ENCODE data around the gene PRKN. TPM values are rescaled to one million over a fixed set of nuclear protein-coding genes. Genes with fewer than 3 reads are reported as not detected.

PRKN gene
- total and polyA plus RNA-seq, 9 donors: 3.0 to 15.0 (median 9.2) TPM

DNA sequence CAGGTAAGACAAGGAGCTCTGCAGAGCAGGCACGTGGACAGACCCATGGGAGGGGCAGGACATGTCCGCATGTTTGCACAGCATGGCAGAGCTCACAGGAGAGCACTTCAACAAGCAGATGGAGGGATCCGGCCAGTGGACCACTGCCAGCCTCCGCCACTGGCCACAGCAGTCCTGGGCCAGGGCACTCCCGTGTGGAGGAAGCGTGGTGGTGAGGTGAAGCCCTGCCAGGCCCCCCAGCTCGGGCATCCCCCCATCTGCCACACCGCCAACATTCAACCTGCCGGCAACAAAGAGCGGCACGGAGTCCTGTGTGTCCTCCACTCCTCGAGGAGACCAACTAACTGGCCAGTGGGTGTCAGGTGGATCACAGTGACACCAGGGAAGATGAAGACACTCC, 1349.5 kb downstream of the PRKN start:
- no peaks in the 10 kb centered on the region for H3K9me3 ChIP-seq
- H3K27ac ChIP-seq: no peak overlapping the region
- no peak for DNase-seq
- H3K4me3 ChIP-seq: no peak overlapping the region
- no peaks in the 10 kb centered on the region for H3K36me3 ChIP-seq
- 90 to 93% (median 91%) methylated on average over 12 of the region's 12 CpGs for WGBS, 3 donors
- intact Hi-C loops (cut with DNase I): loop anchor here (5.0 to 10.0 kb wide), 5 partner anchors 223 to 863 kb away; no protein-coding TSS in a partner anchor
- H3K4me1 ChIP-seq (ENCODE audit: insufficient read depth): no peaks in the 10 kb centered on the region
- H3K27me3 ChIP-seq: no peaks in the 10 kb centered on the region
- no peak for TF ChIP-seq POLR2A (IDR thresholded peaks at IDR 0.05)

DNA sequence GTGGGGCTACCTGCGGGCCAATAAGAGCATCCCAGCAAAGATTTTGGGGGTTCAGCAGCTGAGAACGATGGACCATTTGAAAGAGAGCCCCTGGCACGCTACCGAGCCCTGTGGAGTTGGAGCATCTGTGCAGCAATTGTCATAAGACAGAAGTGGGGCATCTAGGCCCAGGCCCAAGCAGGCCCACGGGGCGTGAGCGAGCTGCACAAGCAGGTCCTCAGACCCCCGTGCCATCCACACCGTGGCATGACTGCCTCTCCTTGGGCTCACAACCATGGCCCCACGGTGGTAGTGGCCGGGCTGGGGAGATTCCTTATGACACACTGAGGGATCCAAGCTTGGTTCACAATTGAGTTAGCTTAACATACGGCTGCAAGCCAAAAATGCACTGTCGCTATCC, 1350.5 kb downstream of the PRKN start:
- intact Hi-C loops (cut with DNase I): loop anchor here (5.0 to 10.0 kb wide), 5 partner anchors 222 to 862 kb away; no protein-coding TSS in a partner anchor
- Histone ChIP-seq H3K4me1 (ENCODE audit: insufficient read depth) (no peaks in the 10 kb centered on the region), H3K27ac (no peak overlapping the region), H3K36me3 (no peaks in the 10 kb centered on the region), H3K4me3 (no peak overlapping the region), H3K9me3 (no peaks in the 10 kb centered on the region), H3K27me3 (no peaks in the 10 kb centered on the region)
- TF ChIP-seq EP300 (IDR thresholded peaks at IDR 0.05) (no peak), POLR2A (IDR thresholded peaks at IDR 0.05) (no peak)
- TF ChIP-seq, protein P1, sequence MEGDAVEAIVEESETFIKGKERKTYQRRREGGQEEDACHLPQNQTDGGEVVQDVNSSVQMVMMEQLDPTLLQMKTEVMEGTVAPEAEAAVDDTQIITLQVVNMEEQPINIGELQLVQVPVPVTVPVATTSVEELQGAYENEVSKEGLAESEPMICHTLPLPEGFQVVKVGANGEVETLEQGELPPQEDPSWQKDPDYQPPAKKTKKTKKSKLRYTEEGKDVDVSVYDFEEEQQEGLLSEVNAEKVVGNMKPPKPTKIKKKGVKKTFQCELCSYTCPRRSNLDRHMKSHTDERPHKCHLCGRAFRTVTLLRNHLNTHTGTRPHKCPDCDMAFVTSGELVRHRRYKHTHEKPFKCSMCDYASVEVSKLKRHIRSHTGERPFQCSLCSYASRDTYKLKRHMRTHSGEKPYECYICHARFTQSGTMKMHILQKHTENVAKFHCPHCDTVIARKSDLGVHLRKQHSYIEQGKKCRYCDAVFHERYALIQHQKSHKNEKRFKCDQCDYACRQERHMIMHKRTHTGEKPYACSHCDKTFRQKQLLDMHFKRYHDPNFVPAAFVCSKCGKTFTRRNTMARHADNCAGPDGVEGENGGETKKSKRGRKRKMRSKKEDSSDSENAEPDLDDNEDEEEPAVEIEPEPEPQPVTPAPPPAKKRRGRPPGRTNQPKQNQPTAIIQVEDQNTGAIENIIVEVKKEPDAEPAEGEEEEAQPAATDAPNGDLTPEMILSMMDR (IDR thresholded peaks at IDR 0.05): no peak
- no peak for DNase-seq
- 95 to 96% (median 95%) methylated on average over 13 of the region's 13 CpGs for WGBS, 3 donors

DNA sequence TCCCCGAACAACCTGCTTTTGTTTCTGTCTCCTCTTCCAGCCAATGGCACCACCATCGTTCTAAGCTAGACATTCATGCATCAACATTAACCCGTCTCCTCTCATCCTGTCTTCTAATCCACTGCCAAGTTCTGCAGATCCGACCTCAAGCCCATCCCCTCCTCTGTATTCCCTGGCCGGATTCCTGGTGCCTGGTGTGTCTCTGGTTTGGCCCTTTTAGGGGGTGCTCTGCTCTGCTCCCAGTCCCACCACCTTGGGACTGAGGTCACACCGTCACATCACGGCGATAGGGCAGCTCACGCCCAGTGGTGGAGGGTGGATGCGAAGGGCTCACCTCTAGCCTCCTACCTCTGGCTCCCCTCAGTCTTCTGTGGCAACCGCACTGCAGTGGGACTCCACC, 1351.2 kb downstream of the PRKN start:
- no peaks in the 10 kb centered on the region for H3K36me3 ChIP-seq
- H3K4me3 ChIP-seq: no peak overlapping the region
- no peaks in the 10 kb centered on the region for H3K4me1 ChIP-seq (ENCODE audit: insufficient read depth)
- TF ChIP-seq EP300 (IDR thresholded peaks at IDR 0.05): no peak
- no peak for TF ChIP-seq POLR2A (IDR thresholded peaks at IDR 0.05)
- TF ChIP-seq, protein P1 (IDR thresholded peaks at IDR 0.05): no peak
- H3K9me3 ChIP-seq: no peaks in the 10 kb centered on the region
- intact Hi-C loops (cut with DNase I): loop anchor here (5.0 to 10.0 kb wide), 5 partner anchors 222 to 862 kb away; no protein-coding TSS in a partner anchor
- no peak overlapping the region for H3K27ac ChIP-seq
- H3K27me3 ChIP-seq: no peaks in the 10 kb centered on the region
- DNase-seq: no peak
- 84 to 88% (median 87%) methylated on average over 11 of the region's 11 CpGs for WGBS, 3 donors

DNA sequence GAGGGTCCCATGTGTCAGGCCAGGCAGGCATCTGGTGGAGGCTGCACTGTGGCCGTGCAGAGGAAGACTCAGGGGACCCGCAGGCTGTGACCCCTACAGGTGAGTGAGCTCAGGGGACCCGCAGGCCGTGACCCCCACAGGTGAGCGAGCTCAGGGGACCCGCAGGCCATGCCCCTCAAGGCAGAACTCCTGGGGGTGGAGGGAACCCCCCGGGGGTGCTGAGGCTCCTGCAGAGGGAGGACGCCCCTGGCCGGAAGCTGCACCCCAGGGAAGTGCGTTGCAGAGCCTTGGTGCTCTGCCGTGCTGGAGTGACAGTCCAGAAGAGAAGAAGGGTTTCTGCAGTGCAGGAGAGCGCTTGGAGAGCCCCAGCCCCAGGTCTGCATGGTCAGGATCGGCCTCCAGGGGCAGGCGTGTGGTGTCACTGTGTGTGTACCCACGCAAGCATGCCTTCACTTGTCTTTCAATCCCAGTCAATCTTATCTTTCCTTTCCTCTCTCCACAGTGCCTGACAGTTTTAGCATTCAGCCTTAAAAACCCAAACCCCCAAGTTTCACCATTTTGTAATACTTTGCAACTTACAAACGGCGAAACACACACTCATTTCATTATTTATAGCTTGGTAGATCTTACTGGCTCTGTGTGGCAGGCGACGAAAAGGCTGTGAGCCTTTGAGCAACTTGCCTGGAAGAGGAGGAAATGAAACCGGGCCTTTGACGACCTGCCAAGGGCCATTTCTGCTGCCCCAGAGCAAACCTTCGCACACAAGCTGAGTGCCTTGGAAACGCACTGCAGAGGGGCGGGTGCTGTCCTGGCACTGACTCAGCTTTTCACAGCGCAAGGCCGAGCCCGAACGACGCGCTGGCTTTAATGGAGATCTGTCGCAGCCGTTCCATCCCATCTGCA, 1352.3 kb downstream of the PRKN start:
- H3K4me3 ChIP-seq: no peak overlapping the region
- TF ChIP-seq POLR2A (IDR thresholded peaks at IDR 0.05): no peak
- TF ChIP-seq EP300 (IDR thresholded peaks at IDR 0.05): no peak
- TF ChIP-seq, protein P1 (IDR thresholded peaks at IDR 0.05): no peak
- no peaks in the 10 kb centered on the region for H3K36me3 ChIP-seq
- intact Hi-C loops (cut with DNase I): loop anchor here (5.0 to 10.0 kb wide), 8 partner anchors 220 to 860 kb away; partner anchors contain the start of gene MAP3K4 (in 1 of the 4)
- 66 to 78% (median 68%) methylated on average over 32 of the region's 32 CpGs for WGBS, 3 donors
- no peaks in the 10 kb centered on the region for H3K4me1 ChIP-seq (ENCODE audit: insufficient read depth)
- H3K27me3 ChIP-seq: no peaks in the 10 kb centered on the region
- peak in 4 of 5 donors; percentile 26 to 45 (median 30) for DNase-seq
- H3K27ac ChIP-seq: no peak overlapping the region
- H3K9me3 ChIP-seq: no peaks in the 10 kb centered on the region
